ENCODE results near the gene JSRP1.

JSRP1 gene

GRCh38 chr19:2232286-2233151 lies 23.7 kb downstream of the JSRP1 start:
- DNase-seq (ENCODE audit: low spot score) (no peak), FAIRE-seq (no peak)

- FAIRE-seq (no peak), DNase-seq (ENCODE audit: low spot score) (no peak)
These were observed 24.5 kb downstream of the JSRP1 start for GRCh38 chr19:2231621-2232221.

- FAIRE-seq (no peak), DNase-seq (ENCODE audit: low spot score) (no peak)
These were observed 25.2 kb downstream of the JSRP1 start for GRCh38 chr19:2230807-2231533.

GRCh38 chr19:2230033-2230531 lies 26.1 kb downstream of the JSRP1 start:
- no peak for DNase-seq (ENCODE audit: low spot score)
- no peak for FAIRE-seq

GRCh38 chr19:2229103-2230032 lies 26.8 kb downstream of the JSRP1 start:
- DNase-seq (ENCODE audit: low spot score) (no peak), FAIRE-seq (no peak)

- FAIRE-seq (no peak), DNase-seq (ENCODE audit: low spot score) (no peak)
These were observed 27.8 kb downstream of the JSRP1 start for GRCh38 chr19:2228157-2229030.

- DNase-seq (ENCODE audit: low spot score) (no peak), FAIRE-seq (no peak)
These were observed 28.6 kb downstream of the JSRP1 start for GRCh38 chr19:2227415-2228156.

GRCh38 chr19:2226840-2227360 lies 29.3 kb downstream of the JSRP1 start:
- FAIRE-seq (no peak), DNase-seq (ENCODE audit: low spot score) (no peak)

- no peak for FAIRE-seq
These were observed 30.0 kb downstream of the JSRP1 start for GRCh38 chr19:2226051-2226839.

GRCh38 chr19:2225415-2226050 lies 30.7 kb downstream of the JSRP1 start:
- DNase-seq (ENCODE audit: low spot score) (no peak), FAIRE-seq (no peak)

More at GRCh38 chr19:2226051-2226839, 30.0 kb downstream of the JSRP1 start:
- DNase-seq (ENCODE audit: low spot score) = no peak

GRCh38 chr19:2224754-2225349 lies 31.4 kb downstream of the JSRP1 start:
- DNase-seq (ENCODE audit: low spot score) (no peak), FAIRE-seq (no peak)

- no peak for FAIRE-seq
These were observed 32.3 kb downstream of the JSRP1 start for GRCh38 chr19:2223959-2224358.

GRCh38 chr19:2223391-2223790 lies 32.8 kb downstream of the JSRP1 start:
- no peak for DNase-seq (ENCODE audit: low spot score)
- FAIRE-seq = no peak

More at GRCh38 chr19:2223959-2224358, 32.3 kb downstream of the JSRP1 start:
- no peak for DNase-seq (ENCODE audit: low spot score)

GRCh38 chr19:2221918-2222317 lies 34.3 kb downstream of the JSRP1 start:
- no peak for DNase-seq (ENCODE audit: low spot score)
- FAIRE-seq = no peak

- no peak for DNase-seq (ENCODE audit: low spot score)
- no peak for FAIRE-seq
These were observed 34.9 kb downstream of the JSRP1 start for GRCh38 chr19:2221250-2221831.

GRCh38 chr19:2219726-2220125 lies 36.5 kb downstream of the JSRP1 start:
- FAIRE-seq = no peak
- no peak for DNase-seq (ENCODE audit: low spot score)

- no peak for DNase-seq (ENCODE audit: low spot score)
- FAIRE-seq = no peak
These were observed 38.6 kb downstream of the JSRP1 start for GRCh38 chr19:2217591-2217990.
